Measurements from ENCODE around the gene BZW1.
A peak's percentile ranks its signal among the peaks of the same experiment; 100 is the strongest.

The BZW1 gene

GRCh38 chr2:200811333-200812121 is at the start of gene BZW1:
Gene BZW1 (plus strand): TSS chr2:200811910. CDS start chr2:200813218, 1,308 bp downstream.
- no peak for TF ChIP-seq ZFX (IDR thresholded peaks at IDR 0.05)
- TF ChIP-seq CTCF (conservative IDR thresholded peaks at IDR 0.05): no peak
- H3K27ac ChIP-seq: peak within 1 kb of the TSS; percentile 94

GRCh38 chr2:200762127-200762526 is 49.6 kb upstream of the BZW1 start:
- TF ChIP-seq CTCF (conservative IDR thresholded peaks at IDR 0.05): no peak
- H3K27ac ChIP-seq: no peak overlapping the region

- TF ChIP-seq ZFX (IDR thresholded peaks at IDR 0.05): no peak
- TF ChIP-seq CTCF (conservative IDR thresholded peaks at IDR 0.05): no peak
- H3K27ac ChIP-seq: no peak overlapping the region; the same call in 1 of the 2 replicates
These were observed 48.3 kb upstream of the BZW1 start for GRCh38 chr2:200763422-200763821.

- TF ChIP-seq CTCF (conservative IDR thresholded peaks at IDR 0.05) (no peak), ZFX (IDR thresholded peaks at IDR 0.05) (no peak)
These were observed 46.4 kb upstream of the BZW1 start for GRCh38 chr2:200765139-200765951.

GRCh38 chr2:200765995-200766660 is 45.6 kb upstream of the BZW1 start:
- H3K27ac ChIP-seq: no peak overlapping the region

More at GRCh38 chr2:200765139-200765951, 46.4 kb upstream of the BZW1 start:
- H3K27ac ChIP-seq: no peak overlapping the region

GRCh38 chr2:200767111-200767885 is 44.4 kb upstream of the BZW1 start:
- TF ChIP-seq CTCF (conservative IDR thresholded peaks at IDR 0.05) (no peak), ZFX (IDR thresholded peaks at IDR 0.05) (no peak)
- no peak overlapping the region for H3K27ac ChIP-seq

More at GRCh38 chr2:200765995-200766660, 45.6 kb upstream of the BZW1 start:
- TF ChIP-seq CTCF (conservative IDR thresholded peaks at IDR 0.05) (no peak), ZFX (IDR thresholded peaks at IDR 0.05) (no peak)

Measured in C4-2B (cell line).